K562 (cell line): ENCODE results near the gene DMD.

Experiments used
- CEBPB ChIP-seq: fragments of 450-650 bp; IDR thresholded peaks from 2 replicates; pipeline ENCODE4 v1.6.1; 2016; ENCODE audit warnings: missing genetic modification characterization, missing compliant biosample characterization
- CEBPZ ChIP-seq: fragments of 150-350 bp; IDR thresholded peaks from 2 replicates; pipeline ENCODE4 v1.6.1; 2014; ENCODE audit warnings: low read depth, mild to moderate bottlenecking, low read length, borderline replicate concordance
- EGR1 ChIP-seq: fragments of 450-650 bp; conservative IDR thresholded peaks from 2 replicates; pipeline ENCODE4 v1.6.1; 2017; ENCODE audit warnings: mild to moderate bottlenecking
- EP300 ChIP-seq: IDR thresholded peaks from 2 replicates; pipeline ENCODE4 v1.6.1; 2012; ENCODE audit warnings: low read length, improper control_type of control experiment
- RFX5 ChIP-seq: IDR thresholded peaks from 2 replicates; pipeline ENCODE4 v1.6.1; 2011; ENCODE audit warnings: low read depth, mild to moderate bottlenecking, improper control_type of control experiment, low read length
- RNF219 ChIP-seq: fragments of 250-450 bp; sonication (Bioruptor Pico); IDR thresholded peaks from 2 replicates; pipeline ENCODE4 v1.5.0; 2022; ENCODE audit warnings: mild to moderate bottlenecking
- TAF1 ChIP-seq: IDR thresholded peaks from 2 replicates; pipeline ENCODE4 v1.6.1; 2011; ENCODE audit warnings: mild to moderate bottlenecking, low read length, moderate library complexity; ENCODE audit not compliant: insufficient read depth, control insufficient read depth, severe bottlenecking; ENCODE audit errors: extremely low read depth
- USF1 ChIP-seq: sonication (generic); formaldehyde crosslinking; IDR thresholded peaks from 2 replicates; pipeline ENCODE4 v1.9.0; 2022; ENCODE audit warnings: mild to moderate bottlenecking, missing genetic modification reagents
- TF ChIP-seq, protein P1 (sequence below), 3 experiments: IDR thresholded peaks in 2 of 3; conservative IDR thresholded peaks in 1 of 3; 2 replicates each; pipeline ENCODE4 v1.5.1; 2011 to 2012; ENCODE audit warnings: low read length in 3 of 3, mild to moderate bottlenecking in 3 of 3, control low read depth in 2 of 3, improper control_type of control experiment in 1 of 3, inconsistent platforms in 1 of 3, low read depth in 1 of 3, mixed read lengths in 1 of 3, moderate library complexity in 1 of 3; ENCODE audit not compliant: insufficient read depth in 2 of 3

DNA sequence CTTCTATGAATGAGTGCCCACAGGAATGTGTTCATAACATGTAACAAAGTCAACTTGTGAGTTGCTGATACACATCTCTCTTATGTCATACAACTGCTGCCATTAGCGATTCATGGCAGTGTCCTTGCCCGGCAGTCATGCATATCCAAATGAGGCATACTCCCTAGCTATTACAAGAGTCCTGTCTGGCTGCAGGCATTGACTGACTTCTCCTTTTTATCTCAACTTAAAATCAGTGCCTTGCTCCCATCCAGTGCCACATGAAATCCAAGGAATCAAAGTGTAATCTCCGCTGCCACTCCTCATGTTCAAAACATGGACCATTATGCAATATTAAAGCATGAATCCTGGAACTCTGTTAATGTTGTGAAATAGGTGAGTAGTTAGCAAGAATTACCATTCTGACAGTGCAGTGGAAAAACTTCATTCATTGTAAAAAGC is 1790.6 kb downstream of the DMD start:
- TF ChIP-seq CEBPZ (no peak), CEBPB (tag) (peak; percentile 23; the same call in 1 of the 2 replicates), TAF1 (no peak), RNF219 (no peak), RFX5 (no peak), EP300 (no peak), USF1 (CRISPR knock-in tag) (no peak), EGR1 (no peak)
- TF ChIP-seq, protein P1, sequence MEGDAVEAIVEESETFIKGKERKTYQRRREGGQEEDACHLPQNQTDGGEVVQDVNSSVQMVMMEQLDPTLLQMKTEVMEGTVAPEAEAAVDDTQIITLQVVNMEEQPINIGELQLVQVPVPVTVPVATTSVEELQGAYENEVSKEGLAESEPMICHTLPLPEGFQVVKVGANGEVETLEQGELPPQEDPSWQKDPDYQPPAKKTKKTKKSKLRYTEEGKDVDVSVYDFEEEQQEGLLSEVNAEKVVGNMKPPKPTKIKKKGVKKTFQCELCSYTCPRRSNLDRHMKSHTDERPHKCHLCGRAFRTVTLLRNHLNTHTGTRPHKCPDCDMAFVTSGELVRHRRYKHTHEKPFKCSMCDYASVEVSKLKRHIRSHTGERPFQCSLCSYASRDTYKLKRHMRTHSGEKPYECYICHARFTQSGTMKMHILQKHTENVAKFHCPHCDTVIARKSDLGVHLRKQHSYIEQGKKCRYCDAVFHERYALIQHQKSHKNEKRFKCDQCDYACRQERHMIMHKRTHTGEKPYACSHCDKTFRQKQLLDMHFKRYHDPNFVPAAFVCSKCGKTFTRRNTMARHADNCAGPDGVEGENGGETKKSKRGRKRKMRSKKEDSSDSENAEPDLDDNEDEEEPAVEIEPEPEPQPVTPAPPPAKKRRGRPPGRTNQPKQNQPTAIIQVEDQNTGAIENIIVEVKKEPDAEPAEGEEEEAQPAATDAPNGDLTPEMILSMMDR (IDR thresholded peaks at IDR 0.05 in 2 of 3, conservative IDR thresholded peaks at IDR 0.05 in 1 of 3; ENCODE audit: insufficient read depth in 2 of 3, low read depth in 1 of 3, low read length in 3 of 3) = no peak
